ENCODE measurements around the gene ZNF791. TPM values are rescaled to one million over a fixed set of nuclear protein-coding genes. Genes with fewer than 3 reads are reported as not detected.
"Not testable (repeated sequence)": the region's sequence is repeated elsewhere in the genome, so short reads cannot be mapped to it uniquely, and the experiment has no call there.

The ZNF791 gene
- total RNA-seq, 2 donors from 2014 or later, result 18.3 to 20.4 TPM

- Histone ChIP-seq H3K36me3 (no peaks in the 10 kb centered on the region), H3K27ac (no peak overlapping the region), H3K4me1 (replicated peaks) (no peaks in the 10 kb centered on the region), H3K27me3 (replicated peaks; ENCODE audit: insufficient read depth) (no peaks in the 10 kb centered on the region), H3K4me3 (no peak overlapping the region), H3K9me3 (no peaks in the 10 kb centered on the region)
- DNase-seq (ENCODE audit: low spot score), result no peak
- 90% methylated on average over 4 of the region's 4 CpGs for WGBS
- intact Hi-C loops (cut with DNase I), result no loop called here
- TF ChIP-seq POLR2A (IDR thresholded peaks at IDR 0.05) (no peak), CTCF (IDR thresholded peaks at IDR 0.05) (no peak), POLR2AphosphoS5 (IDR thresholded peaks at IDR 0.05) (no peak)
Observed at GRCh38 chr19:12617646-12618045, 6.9 kb downstream of the ZNF791 start.

GRCh38 chr19:12621253-12622024 lies 10.7 kb downstream of the ZNF791 start:
- intact Hi-C loops (cut with DNase I); H3K27me3 ChIP-seq (replicated peaks; ENCODE audit: insufficient read depth); H3K4me1 ChIP-seq (replicated peaks); DNase-seq (ENCODE audit: low spot score); H3K9me3 ChIP-seq; H3K27ac ChIP-seq; H3K4me3 ChIP-seq: not testable (repeated sequence)
- WGBS, result 53% methylated on average over 21 of the region's 26 CpGs
- peaks cover 9 to 14% of the 10 kb centered on the region in 2 donors for H3K36me3 ChIP-seq

GRCh38 chr19:12623361-12624031 lies 12.8 kb downstream of the ZNF791 start:
- Histone ChIP-seq H3K27me3 (replicated peaks; ENCODE audit: insufficient read depth) (no peaks in the 10 kb centered on the region), H3K36me3 (peaks cover 20 to 27% of the 10 kb centered on the region in 2 donors), H3K4me3 (no peak overlapping the region), H3K4me1 (replicated peaks) (no peaks in the 10 kb centered on the region), H3K27ac (no peak overlapping the region), H3K9me3 (no peaks in the 10 kb centered on the region)
- no peak for TF ChIP-seq POLR2A (IDR thresholded peaks at IDR 0.05)
- TF ChIP-seq CTCF (IDR thresholded peaks at IDR 0.05), result no peak
- no peak for TF ChIP-seq POLR2AphosphoS5 (IDR thresholded peaks at IDR 0.05)
- intact Hi-C loops (cut with DNase I), result no loop called here
- no peak for DNase-seq (ENCODE audit: low spot score)
- WGBS, result 93% methylated on average over 4 of the region's 4 CpGs

- Histone ChIP-seq H3K4me1 (replicated peaks) (no peaks in the 10 kb centered on the region), H3K27me3 (replicated peaks; ENCODE audit: insufficient read depth) (no peaks in the 10 kb centered on the region), H3K27ac (no peak overlapping the region), H3K36me3 (peaks cover 25 to 28% of the 10 kb centered on the region in 2 donors), H3K4me3 (no peak overlapping the region), H3K9me3 (no peaks in the 10 kb centered on the region)
- WGBS, result 92% methylated on average over 8 of the region's 8 CpGs
- TF ChIP-seq POLR2AphosphoS5 (IDR thresholded peaks at IDR 0.05) (no peak), POLR2A (IDR thresholded peaks at IDR 0.05) (no peak), CTCF (IDR thresholded peaks at IDR 0.05) (no peak)
- DNase-seq (ENCODE audit: low spot score), result no peak
- intact Hi-C loops (cut with DNase I), result no loop called here
Observed at GRCh38 chr19:12626958-12627357, 16.2 kb downstream of the ZNF791 start.

- no peaks in the 10 kb centered on the region for H3K4me1 ChIP-seq (replicated peaks)
- no peak overlapping the region for H3K4me3 ChIP-seq
- intact Hi-C loops (cut with DNase I), result no loop called here
- no peaks in the 10 kb centered on the region for H3K27me3 ChIP-seq (replicated peaks; ENCODE audit: insufficient read depth)
- no peaks in the 10 kb centered on the region for H3K9me3 ChIP-seq
- WGBS, result 95% methylated on average over 17 of the region's 17 CpGs
- no peak for TF ChIP-seq POLR2AphosphoS5 (IDR thresholded peaks at IDR 0.05)
- TF ChIP-seq POLR2A (IDR thresholded peaks at IDR 0.05), result no peak
- no peak for TF ChIP-seq CTCF (IDR thresholded peaks at IDR 0.05)
- no peak for DNase-seq (ENCODE audit: low spot score)
- no peak overlapping the region for H3K27ac ChIP-seq
- peaks cover 25 to 28% of the 10 kb centered on the region in 2 donors for H3K36me3 ChIP-seq
Observed at GRCh38 chr19:12628040-12629022, 17.6 kb downstream of the ZNF791 start.
